Activated CD8-positive, alpha-beta memory T cell treated with anti-CD3 and anti-CD28 coated beads for 4 hours (primary cell): ENCODE measurements around the gene MROH2A.

ENCODE experiments used
- DNase-seq, 2 donors: peaks; one replicate each; pipeline ENCODE4 v3.0.0-alpha.2; 2020; ENCODE audit warnings: low read depth in 2 of 2

Gene MROH2A

DNA sequence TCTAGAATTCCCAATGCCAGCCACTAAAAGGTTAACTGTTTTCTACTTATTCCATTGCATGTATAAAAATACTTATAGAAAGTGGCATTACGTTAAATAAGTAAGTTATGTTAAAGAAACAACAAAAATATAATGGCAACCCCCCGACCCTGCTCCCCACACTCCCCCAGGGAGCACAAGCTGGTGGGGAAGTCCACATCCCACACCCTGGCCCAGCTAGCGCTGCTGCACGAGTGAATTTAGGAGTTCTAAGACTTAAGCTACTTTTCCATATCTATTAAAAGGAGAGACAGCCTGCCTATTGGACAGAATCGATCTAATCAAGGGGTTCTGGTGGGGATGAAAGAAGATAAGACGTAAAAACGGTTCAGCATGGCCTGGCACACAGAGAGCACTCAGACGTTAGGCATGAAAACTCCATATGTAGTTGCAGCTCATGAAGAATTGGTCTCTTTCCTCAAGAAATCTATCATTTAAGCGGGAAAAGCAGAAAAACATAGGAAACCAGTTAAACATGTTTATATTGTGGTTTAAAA is 59.6 kb downstream of the MROH2A start:
- DNase-seq = no peak

GRCh38 chr2:233838251-233838650 is 60.1 kb downstream of the MROH2A start:
- no peak for DNase-seq

GRCh38 chr2:233838726-233839446 is 60.8 kb downstream of the MROH2A start:
- no peak for DNase-seq

DNA sequence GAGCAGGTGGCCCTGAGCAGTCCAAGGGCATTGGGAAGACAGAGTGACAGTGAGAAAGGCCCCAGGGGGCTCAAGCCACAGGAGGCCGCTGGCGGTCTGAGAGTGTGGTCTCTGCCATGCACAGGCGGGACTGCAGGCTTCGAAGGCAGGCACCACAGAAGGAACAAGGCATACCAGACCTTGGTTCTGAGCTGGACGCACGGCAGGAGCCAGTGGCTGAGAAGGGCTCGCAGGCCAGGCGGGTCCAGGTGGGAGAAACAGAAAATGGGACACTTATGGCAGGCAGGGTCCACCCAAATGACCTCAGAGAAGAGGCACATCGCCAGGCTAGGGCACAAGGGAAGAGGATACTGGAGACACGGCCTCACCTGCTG is 61.3 kb downstream of the MROH2A start:
- no peak for DNase-seq

DNA sequence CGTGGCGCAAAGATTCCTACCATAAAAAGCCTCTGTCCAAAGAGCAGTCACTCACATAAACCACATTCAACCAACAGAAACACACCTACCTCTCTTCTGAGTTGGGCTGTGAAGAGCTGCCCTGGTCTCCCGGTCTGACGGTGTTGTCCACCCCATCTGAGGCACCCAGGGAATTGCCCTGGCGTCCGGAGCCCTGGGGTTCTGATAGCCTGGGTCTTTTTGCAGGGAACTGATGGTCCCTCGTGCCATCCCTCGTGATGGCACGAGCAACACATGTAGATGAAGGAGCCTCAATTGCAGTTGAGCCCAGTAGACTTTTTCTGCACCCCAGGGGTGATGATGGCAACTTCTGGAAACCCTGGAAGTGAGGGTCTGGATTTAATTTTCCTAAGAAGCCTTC is 62.4 kb downstream of the MROH2A start:
- no peak for DNase-seq

GRCh38 chr2:233841183-233841582 is 63.1 kb downstream of the MROH2A start:
- no peak for DNase-seq

DNA sequence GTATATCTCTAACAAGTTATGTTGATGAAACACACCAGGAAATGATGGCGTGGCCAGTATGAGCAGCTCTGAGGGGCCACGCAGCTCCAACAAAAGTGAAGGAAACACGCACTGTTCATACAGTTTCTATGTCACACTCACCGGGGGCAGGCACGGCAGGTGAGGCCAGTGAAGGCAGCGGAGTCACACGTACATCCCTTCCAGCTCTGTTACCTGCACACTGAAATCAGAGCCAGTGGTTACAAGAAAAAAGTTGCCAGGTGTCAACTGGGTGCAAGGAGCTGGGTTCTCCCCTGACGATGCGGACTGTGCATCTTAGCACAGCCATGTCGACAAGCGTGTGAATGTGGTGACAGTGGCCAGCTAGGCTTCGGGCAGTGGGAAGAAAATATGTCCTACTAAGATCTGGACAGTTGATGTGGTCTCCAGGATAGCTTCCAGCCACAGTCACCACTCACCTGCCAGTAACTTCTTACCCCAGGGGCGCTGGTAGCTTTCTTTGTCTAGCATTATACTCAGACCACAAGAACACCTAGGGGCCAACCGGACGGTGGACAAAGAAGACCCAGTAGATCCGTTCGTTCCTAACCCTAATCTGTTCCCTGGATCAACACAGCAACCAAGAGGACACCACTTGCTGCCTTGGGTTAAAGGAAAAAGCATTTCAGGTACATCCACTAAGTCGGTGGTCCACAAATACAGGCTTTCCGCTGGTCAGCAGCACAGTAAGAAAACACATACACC is 66.1 kb downstream of the MROH2A start:
- no peak for DNase-seq

DNA sequence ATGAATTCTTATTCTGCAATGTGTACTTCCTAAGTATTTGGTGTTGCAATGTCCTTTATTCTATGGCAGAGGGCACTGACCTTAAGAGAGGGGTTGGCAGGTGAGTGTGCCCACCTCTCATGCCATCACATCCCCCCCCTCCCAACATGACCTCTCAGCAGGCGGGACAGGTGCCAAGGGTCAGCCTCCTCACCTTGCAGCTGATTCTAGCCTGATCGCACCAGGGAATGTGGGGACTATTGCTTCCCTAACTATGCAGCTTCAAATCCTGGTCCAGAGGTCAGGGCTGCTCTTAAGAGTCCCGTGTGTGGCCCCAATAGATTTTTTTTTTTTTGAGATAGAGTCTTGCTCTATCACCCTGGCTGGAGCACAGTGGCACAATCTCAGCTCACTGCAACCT is 66.7 kb downstream of the MROH2A start:
- DNase-seq = no peak

- DNase-seq = no peak
Measured at GRCh38 chr2:233845301-233846060, 67.4 kb downstream of the MROH2A start.

- DNase-seq = no peak
Measured at GRCh38 chr2:233846387-233847247, 68.5 kb downstream of the MROH2A start.

DNA sequence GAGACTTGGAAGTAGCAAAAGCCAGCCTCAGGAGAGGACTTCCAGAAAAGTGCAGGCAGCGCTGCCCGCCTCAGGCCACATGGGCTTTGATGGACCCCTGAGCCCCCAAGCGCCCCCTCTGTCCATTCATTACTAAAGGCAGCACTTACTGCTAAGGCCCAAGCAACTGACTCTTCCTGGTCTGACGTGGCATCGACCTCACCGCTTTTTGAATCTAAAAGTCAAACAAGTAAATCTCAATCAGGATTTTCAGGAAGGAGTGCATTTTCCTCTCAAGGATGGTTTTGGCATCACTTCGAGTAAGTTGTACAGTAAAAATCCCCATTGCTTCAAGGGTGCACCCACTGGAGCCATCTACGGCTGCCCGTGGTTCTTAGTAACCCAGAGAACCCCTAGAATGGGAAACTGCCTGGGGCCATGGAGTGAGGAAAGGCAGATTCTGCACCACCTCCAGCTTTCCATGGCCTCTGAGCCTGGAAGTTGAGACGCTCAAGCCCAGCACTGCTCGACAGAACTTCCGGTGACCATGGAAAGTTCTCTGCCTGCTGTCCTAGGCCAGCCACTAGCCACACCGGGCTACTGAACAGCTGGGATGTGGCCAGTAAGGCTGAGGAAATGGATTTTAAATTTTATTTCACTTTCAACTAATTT is 69.2 kb downstream of the MROH2A start:
- DNase-seq = no peak

- no peak for DNase-seq
Measured at GRCh38 chr2:233848276-233848675, 70.1 kb downstream of the MROH2A start.

DNA sequence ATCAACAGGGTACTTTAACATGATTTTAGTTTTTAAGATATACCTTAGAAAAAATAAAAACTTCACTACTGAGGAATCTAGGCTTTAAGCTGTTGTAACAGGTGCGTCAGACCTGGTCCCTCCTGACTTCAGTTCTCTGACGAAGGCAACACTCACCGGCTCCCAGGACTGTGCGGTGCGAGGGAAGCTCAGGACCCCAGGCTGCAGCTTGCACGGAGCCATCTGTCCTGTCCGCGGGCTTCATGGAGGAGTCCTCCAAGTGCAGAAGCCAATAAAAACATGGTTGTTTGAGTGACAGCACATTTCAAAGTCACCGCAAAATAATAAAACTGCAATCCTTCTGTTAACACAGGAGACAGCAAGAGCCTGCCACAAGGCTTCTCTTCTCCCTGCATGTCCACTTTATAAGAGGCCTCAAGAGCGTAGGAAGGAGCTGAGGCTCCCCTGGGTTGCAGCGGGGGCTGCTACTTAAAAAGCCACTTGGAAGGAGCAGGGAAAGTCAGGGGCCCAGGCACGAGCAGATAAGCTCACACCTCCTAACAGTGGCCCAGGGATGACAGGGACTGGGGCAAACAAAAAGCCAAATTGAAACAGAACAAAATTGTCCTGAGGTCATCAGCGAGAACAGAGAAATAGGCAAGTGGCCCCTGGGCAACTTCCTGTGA is 71.6 kb downstream of the MROH2A start:
- DNase-seq = no peak

DNA sequence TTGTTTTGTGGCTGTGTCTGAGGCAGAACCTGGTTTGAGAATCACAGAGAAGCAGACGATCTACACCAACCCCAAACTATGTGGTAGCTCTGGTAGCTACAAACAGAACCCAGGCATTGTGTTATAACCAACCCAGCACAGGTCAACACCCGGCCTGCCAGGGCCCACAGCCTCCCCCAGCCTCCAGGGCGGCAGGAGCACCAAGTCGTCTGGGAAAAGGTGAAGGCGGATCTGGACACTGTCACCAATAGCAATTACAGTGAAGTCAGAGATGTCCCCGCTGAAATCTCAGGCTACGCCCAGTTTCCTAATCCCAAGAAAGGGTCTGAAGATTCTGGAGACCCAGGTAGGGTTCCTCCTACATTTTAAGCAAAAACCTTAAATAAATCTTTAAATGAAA is 72.6 kb downstream of the MROH2A start:
- no peak for DNase-seq

DNA sequence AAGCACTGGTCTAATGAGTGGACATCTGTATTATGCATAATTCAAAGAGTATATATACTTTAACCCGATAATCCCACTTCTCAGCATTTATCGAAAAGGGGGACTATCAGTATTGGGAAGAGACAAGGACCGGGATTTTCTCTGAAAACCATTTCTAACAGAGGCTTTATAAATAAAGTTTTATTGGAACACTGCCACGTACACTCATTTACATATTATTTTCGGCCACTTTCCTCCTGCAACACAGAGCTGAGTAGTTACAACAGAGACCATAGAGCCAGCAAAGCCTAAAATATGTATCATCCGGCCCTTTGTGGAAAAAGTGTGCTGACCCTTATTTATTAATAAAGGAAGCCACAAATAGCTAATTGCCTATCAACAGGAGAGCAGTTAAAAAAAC is 73.0 kb downstream of the MROH2A start:
- DNase-seq = no peak

GRCh38 chr2:233852056-233852455 is 73.9 kb downstream of the MROH2A start:
- DNase-seq = no peak

- no peak for DNase-seq
Measured at GRCh38 chr2:233853353-233853752, 75.2 kb downstream of the MROH2A start.

DNA sequence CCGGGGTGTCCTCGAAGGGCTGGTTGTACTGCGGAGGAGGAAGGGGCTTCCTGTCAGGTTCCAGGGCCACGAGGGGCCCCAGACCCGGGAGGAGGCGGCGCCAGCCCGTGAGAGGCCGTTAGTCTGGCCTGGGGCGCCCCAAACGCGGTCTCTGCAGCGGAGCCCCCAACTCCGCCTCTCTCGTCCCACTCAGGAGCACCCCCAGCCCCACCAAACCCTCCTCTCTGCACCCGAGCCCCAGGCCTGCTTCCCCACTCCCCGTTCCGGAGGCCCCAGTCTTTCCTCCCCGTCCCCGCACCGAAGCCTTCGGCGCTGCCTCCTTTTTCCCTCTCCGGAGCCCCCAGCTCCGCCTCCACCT is 75.7 kb downstream of the MROH2A start:
- DNase-seq = no peak

DNA sequence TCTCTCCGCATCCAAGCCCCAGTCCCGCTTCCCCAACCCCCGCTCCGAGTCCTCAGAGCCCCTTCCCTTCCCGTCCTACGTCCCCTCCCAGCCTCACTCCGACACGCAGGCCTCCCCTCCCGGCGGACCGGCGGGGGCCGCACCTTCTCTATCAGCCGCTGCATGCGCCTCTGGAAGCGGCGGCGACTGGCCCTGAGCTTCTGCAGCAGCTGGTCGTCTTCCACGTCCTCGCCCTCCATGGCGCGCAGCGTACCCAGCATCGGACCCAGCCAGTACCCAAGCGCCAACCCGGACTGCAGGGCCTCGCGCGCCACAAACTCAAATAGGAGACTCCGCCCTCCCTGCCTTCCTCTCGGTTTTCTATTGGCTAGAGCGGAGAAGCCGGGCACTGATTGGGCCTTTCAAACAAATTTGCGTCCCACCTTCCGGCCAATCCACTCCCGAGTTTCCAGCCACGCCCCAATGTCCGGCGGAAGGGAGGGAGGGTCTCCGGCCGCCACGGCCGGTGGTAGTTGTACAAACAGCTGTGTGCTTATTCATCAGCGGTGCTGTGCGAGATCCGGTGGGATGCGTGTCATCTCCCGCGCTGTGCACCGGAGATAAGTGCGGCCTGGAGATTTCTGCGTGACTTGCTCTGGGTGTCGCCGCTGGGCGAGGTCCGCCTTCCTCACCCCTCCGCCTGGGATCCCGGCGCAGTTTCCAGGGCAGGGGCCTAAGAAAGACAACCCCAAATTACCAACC is 76.3 kb downstream of the MROH2A start, which contains the start of gene HJURP:
TSS of gene HJURP (minus strand) at position 295 of the 741 bp plus-strand sequence. CDS start at position 260, 35 bp downstream.
- DNase-seq = peak; percentile 72 to 73

- no peak for DNase-seq
Measured at GRCh38 chr2:233855345-233855744, 77.2 kb downstream of the MROH2A start.
